ENCODE data around the gene BIRC6. TPM values are rescaled to one million over a fixed set of nuclear protein-coding genes. Genes with fewer than 3 reads are reported as not detected.
"Not testable (repeated sequence)": the region's sequence is repeated elsewhere in the genome, so short reads cannot be mapped to it uniquely, and the experiment has no call there.

Gene BIRC6
- polyA plus RNA-seq, 6 donors from 2014 or later, result 16.3 to 47.1 (median 35.8) TPM

- peak overlapping the region in 1 of 6 donors; percentile 18 for H3K27ac Mint-ChIP-seq
- H3K4me1 Mint-ChIP-seq, result no peaks in the 10 kb centered on the region
- no peak for ATAC-seq (ENCODE audit: low read depth in 2 of 2)
- H3K36me3 Mint-ChIP-seq, result peaks cover 7 to 18% of the 10 kb centered on the region in 2 donors
- no peaks in the 10 kb centered on the region for H3K27me3 Mint-ChIP-seq
- no peaks in the 10 kb centered on the region for H3K9me3 Mint-ChIP-seq
- DNase-seq, result no peak
- no peak overlapping the region for H3K4me3 Mint-ChIP-seq
Observed at GRCh38 chr2:32514946-32515345, 158.1 kb downstream of the BIRC6 start.

GRCh38 chr2:32516567-32516966, 159.7 kb downstream of the BIRC6 start:
- H3K36me3 Mint-ChIP-seq, result peaks cover 7 to 18% of the 10 kb centered on the region in 2 donors
- no peak overlapping the region for H3K4me3 Mint-ChIP-seq
- no peak for ATAC-seq (ENCODE audit: low read depth in 2 of 2)
- no peaks in the 10 kb centered on the region for H3K9me3 Mint-ChIP-seq
- H3K4me1 Mint-ChIP-seq, result no peaks in the 10 kb centered on the region
- H3K27me3 Mint-ChIP-seq, result no peaks in the 10 kb centered on the region
- H3K27ac Mint-ChIP-seq, result peak overlapping the region in 1 of 6 donors; percentile 67
- no peak for DNase-seq

GRCh38 chr2:32522770-32523169, 165.9 kb downstream of the BIRC6 start:
- no peak for DNase-seq
- Mint-ChIP-seq H3K27ac (no peak overlapping the region), H3K36me3 (peaks cover 24 to 28% of the 10 kb centered on the region in 2 donors), H3K4me3 (no peak overlapping the region), H3K9me3 (no peaks in the 10 kb centered on the region), H3K27me3 (no peaks in the 10 kb centered on the region), H3K4me1 (no peaks in the 10 kb centered on the region)
- no peak for ATAC-seq (ENCODE audit: low read depth in 2 of 2)

GRCh38 chr2:32523686-32524085, 166.9 kb downstream of the BIRC6 start:
- Mint-ChIP-seq H3K27ac (no peak overlapping the region), H3K4me3 (no peak overlapping the region), H3K9me3 (no peaks in the 10 kb centered on the region), H3K36me3 (peaks cover 15 to 28% of the 10 kb centered on the region in 2 donors), H3K4me1 (no peaks in the 10 kb centered on the region), H3K27me3 (no peaks in the 10 kb centered on the region)
- DNase-seq, result no peak
- no peak for ATAC-seq (ENCODE audit: low read depth in 2 of 2)

GRCh38 chr2:32532341-32532740, 175.5 kb downstream of the BIRC6 start:
- H3K27me3 Mint-ChIP-seq, result no peaks in the 10 kb centered on the region
- H3K9me3 Mint-ChIP-seq, result peaks cover 0 to 2% (median 0%) of the 10 kb centered on the region in 7 donors
- ATAC-seq (ENCODE audit: low read depth in 2 of 2) (no peak), DNase-seq (no peak)
- H3K36me3 Mint-ChIP-seq, result peaks cover 22 to 35% of the 10 kb centered on the region in 2 donors
- H3K27ac Mint-ChIP-seq, result peak overlapping the region in 1 of 6 donors; percentile 16
- no peak overlapping the region for H3K4me3 Mint-ChIP-seq
- peaks cover 0 to 8% (median 4%) of the 10 kb centered on the region in 3 donors for H3K4me1 Mint-ChIP-seq

GRCh38 chr2:32532961-32533360, 176.1 kb downstream of the BIRC6 start:
- H3K4me3 Mint-ChIP-seq, result no peak overlapping the region
- no peaks in the 10 kb centered on the region for H3K27me3 Mint-ChIP-seq
- peaks cover 17 to 35% of the 10 kb centered on the region in 2 donors for H3K36me3 Mint-ChIP-seq
- ATAC-seq (ENCODE audit: low read depth in 2 of 2) (no peak), DNase-seq (no peak)
- peaks cover 0 to 8% (median 4%) of the 10 kb centered on the region in 3 donors for H3K4me1 Mint-ChIP-seq
- H3K27ac Mint-ChIP-seq, result peak overlapping the region in 1 of 6 donors; percentile 26
- H3K9me3 Mint-ChIP-seq, result peaks cover 0 to 2% (median 0%) of the 10 kb centered on the region in 7 donors

- peak overlapping the region in 1 of 6 donors; percentile 62 for H3K27ac Mint-ChIP-seq
- no peak for ATAC-seq (ENCODE audit: low read depth in 2 of 2)
- peaks cover 0 to 8% (median 4%) of the 10 kb centered on the region in 3 donors for H3K4me1 Mint-ChIP-seq
- H3K9me3 Mint-ChIP-seq, result peaks cover 0 to 2% (median 0%) of the 10 kb centered on the region in 7 donors
- no peak overlapping the region for H3K4me3 Mint-ChIP-seq
- H3K36me3 Mint-ChIP-seq, result peaks cover 17 to 30% of the 10 kb centered on the region in 2 donors
- no peaks in the 10 kb centered on the region for H3K27me3 Mint-ChIP-seq
- DNase-seq, result no peak
Observed at GRCh38 chr2:32534831-32535230, 178.0 kb downstream of the BIRC6 start.

- Mint-ChIP-seq H3K27ac (no peak overlapping the region), H3K9me3 (peaks cover 0 to 2% (median 0%) of the 10 kb centered on the region in 7 donors), H3K4me1 (no peaks in the 10 kb centered on the region), H3K4me3 (peak overlapping the region in 1 of 8 donors; percentile 42), H3K27me3 (no peaks in the 10 kb centered on the region), H3K36me3 (peaks cover under 1 to 15% of the 10 kb centered on the region in 2 donors)
- ATAC-seq (ENCODE audit: low read depth in 2 of 2) (no peak), DNase-seq (no peak)
Observed at GRCh38 chr2:32538735-32539134, 181.9 kb downstream of the BIRC6 start.

GRCh38 chr2:32552483-32552882, 195.7 kb downstream of the BIRC6 start:
- H3K27ac Mint-ChIP-seq, result peak overlapping the region in 3 of 6 donors; percentile 6 to 70 (median 36)
- H3K36me3 Mint-ChIP-seq; H3K27me3 Mint-ChIP-seq; H3K4me1 Mint-ChIP-seq; H3K9me3 Mint-ChIP-seq; ATAC-seq (ENCODE audit: low read depth in 2 of 2); H3K4me3 Mint-ChIP-seq; DNase-seq: not testable (repeated sequence)

- ATAC-seq (ENCODE audit: low read depth in 2 of 2) (peak; percentile 92 to 93), DNase-seq (peak; percentile 42)
- Mint-ChIP-seq H3K4me1 (peaks cover 0 to 3% (median 0%) of the 10 kb centered on the region in 3 donors), H3K4me3 (no peak overlapping the region), H3K27me3 (no peaks in the 10 kb centered on the region), H3K36me3 (no peaks in the 10 kb centered on the region), H3K9me3 (no peaks in the 10 kb centered on the region), H3K27ac (peak overlapping the region in 2 of 6 donors; percentile 49 to 58)
Observed at GRCh38 chr2:32553829-32554432, 197.1 kb downstream of the BIRC6 start.

- H3K4me3 Mint-ChIP-seq, result no peak overlapping the region
- DNase-seq (no peak), ATAC-seq (ENCODE audit: low read depth in 2 of 2) (no peak)
- H3K4me1 Mint-ChIP-seq, result peaks cover 0 to 1% (median 0%) of the 10 kb centered on the region in 3 donors
- H3K36me3 Mint-ChIP-seq, result peaks cover 10% of the 10 kb centered on the region in 2 donors
- H3K27me3 Mint-ChIP-seq, result no peaks in the 10 kb centered on the region
- no peak overlapping the region for H3K27ac Mint-ChIP-seq
- H3K9me3 Mint-ChIP-seq, result no peaks in the 10 kb centered on the region
Observed at GRCh38 chr2:32558492-32558891, 201.7 kb downstream of the BIRC6 start.

- Mint-ChIP-seq H3K27me3 (no peaks in the 10 kb centered on the region), H3K27ac (no peak overlapping the region), H3K4me3 (no peak overlapping the region), H3K36me3 (peaks cover 10 to 14% of the 10 kb centered on the region in 2 donors), H3K4me1 (no peaks in the 10 kb centered on the region), H3K9me3 (peaks cover 0 to under 1% (median 0%) of the 10 kb centered on the region in 7 donors)
- no peak for DNase-seq
- no peak for ATAC-seq (ENCODE audit: low read depth in 2 of 2)
Observed at GRCh38 chr2:32559136-32559535, 202.3 kb downstream of the BIRC6 start.

GRCh38 chr2:32562906-32563305, 206.1 kb downstream of the BIRC6 start:
- H3K27ac Mint-ChIP-seq, result no peak overlapping the region
- peaks cover 0 to 16% (median 7%) of the 10 kb centered on the region in 7 donors for H3K9me3 Mint-ChIP-seq
- DNase-seq (no peak), ATAC-seq (ENCODE audit: low read depth in 2 of 2) (no peak)
- peaks cover 17 to 33% of the 10 kb centered on the region in 2 donors for H3K36me3 Mint-ChIP-seq
- H3K27me3 Mint-ChIP-seq, result no peaks in the 10 kb centered on the region
- no peak overlapping the region for H3K4me3 Mint-ChIP-seq
- no peaks in the 10 kb centered on the region for H3K4me1 Mint-ChIP-seq

- no peaks in the 10 kb centered on the region for H3K27me3 Mint-ChIP-seq
- peaks cover 0 to 16% (median 7%) of the 10 kb centered on the region in 7 donors for H3K9me3 Mint-ChIP-seq
- H3K27ac Mint-ChIP-seq, result peak overlapping the region in 1 of 6 donors; percentile 39
- ATAC-seq (ENCODE audit: low read depth in 2 of 2) (no peak), DNase-seq (no peak)
- H3K4me3 Mint-ChIP-seq, result no peak overlapping the region
- no peaks in the 10 kb centered on the region for H3K4me1 Mint-ChIP-seq
- H3K36me3 Mint-ChIP-seq, result peaks cover 17 to 33% of the 10 kb centered on the region in 2 donors
Observed at GRCh38 chr2:32564417-32565035, 207.7 kb downstream of the BIRC6 start.

Data from naive B cell (primary cell).